Effector CD8-positive, alpha-beta T cell (primary cell): ENCODE results near the gene SLC2A4RG.

Experiments used
- DNase-seq: peaks from one replicate; lab custom pipeline; 2025; lab: John Stamatoyannopoulos, UW
- total RNA-seq, 4 experiments: gene quantifications; one replicate each; lab custom pipeline; 2026; lab: John Stamatoyannopoulos, UW

Gene SLC2A4RG
- 32.3 to 62.5 (median 55.8) reads per million in 4 experiments for total RNA-seq

GRCh38 chr20:63739130-63740069 lies at the start of gene SLC2A4RG:
Gene SLC2A4RG (plus strand): TSS chr20:63739776. CDS start chr20:63739913, 137 bp downstream.
- peak; percentile 51 for DNase-seq

GRCh38 chr20:63690003-63690897 lies 49.3 kb upstream of the SLC2A4RG start:
- DNase-seq: no peak

- DNase-seq: no peak
Observed at GRCh38 chr20:63690898-63691710, 48.5 kb upstream of the SLC2A4RG start.

GRCh38 chr20:63691711-63692435 lies 47.7 kb upstream of the SLC2A4RG start:
- DNase-seq: no peak

GRCh38 chr20:63692436-63693082 lies 47.0 kb upstream of the SLC2A4RG start:
- no peak for DNase-seq

- DNase-seq: no peak
Observed at GRCh38 chr20:63693083-63693732, 46.4 kb upstream of the SLC2A4RG start.

- DNase-seq: no peak
Observed at GRCh38 chr20:63693733-63694583, 45.6 kb upstream of the SLC2A4RG start.

GRCh38 chr20:63694584-63695423 lies 44.8 kb upstream of the SLC2A4RG start:
- DNase-seq: no peak

- DNase-seq: no peak
Observed at GRCh38 chr20:63695424-63696305, 43.9 kb upstream of the SLC2A4RG start.

- DNase-seq: peak; percentile 24
Observed at GRCh38 chr20:63696306-63696627, 43.3 kb upstream of the SLC2A4RG start.

GRCh38 chr20:63696628-63697356 lies 42.8 kb upstream of the SLC2A4RG start, which contains the start of gene TNFRSF6B:
Gene TNFRSF6B (plus strand): TSS chr20:63696652. CDS start chr20:63696768, 116 bp downstream.
- DNase-seq: no peak

- no peak for DNase-seq
Observed at GRCh38 chr20:63697357-63697867, 42.2 kb upstream of the SLC2A4RG start.

GRCh38 chr20:63697868-63698545 lies 41.6 kb upstream of the SLC2A4RG start:
- DNase-seq: no peak

- no peak for DNase-seq
Observed at GRCh38 chr20:63698739-63699465, 40.7 kb upstream of the SLC2A4RG start.
